Endothelial cell of umbilical vein (primary cell): Measurements from ENCODE around the gene ATXN2. TPM values are rescaled to one million over a fixed set of nuclear protein-coding genes. Genes with fewer than 3 reads are reported as not detected.

Source experiments
- BruUV-seq: library from RNA; stranded (reverse); fragments of 400-500 nt; replicated peaks from 2 replicates; lab custom pipeline; 2021; lab: Mats Ljungman, UMichigan
- CTCF ChIA-PET: fragments of 300-600, 350-600 bp; sonication (Branson Sonifier 250); formaldehyde crosslinking; loops from one replicate; lab custom pipeline; 2021; ENCODE audit warnings: antibody characterized with exemption, inconsistent platforms; lab: Charles Lee
- POLR2A ChIA-PET: fragments of 300-600, 350-600 bp; sonication (Branson Sonifier 250); formaldehyde crosslinking; loops from one replicate; lab custom pipeline; 2021; ENCODE audit warnings: antibody characterized with exemption, inconsistent platforms; lab: Charles Lee
- DNase-seq: peaks from one replicate; pipeline ENCODE4 v3.0.0-alpha.2; 2011; ENCODE audit warnings: low read depth, low spot score
- FAIRE-seq: peaks from 2 replicates; lab custom pipeline; 2011; peaks lifted over from hg19 to GRCh38; lab: Jason Lieb, UNC
- H2AFZ ChIP-seq: 2 replicates; pipeline ENCODE4 v1.6.0; 2012; ENCODE audit warnings: low read depth, low read length, control low read depth, inconsistent platforms
- H3K27ac ChIP-seq: 2 replicates; pipeline ENCODE4 v1.5.1; 2011; ENCODE audit warnings: low read depth, mild to moderate bottlenecking, control low read depth, low read length, moderate library complexity; ENCODE audit not compliant: insufficient read depth
- H3K27me3 ChIP-seq, 2 experiments: 2 replicates each; pipeline versions ENCODE4 v1.6.0 to v1.6.1; 2011; ENCODE audit warnings: low read length in 2 of 2, mixed read lengths in 1 of 2; ENCODE audit not compliant: control insufficient read depth in 2 of 2, insufficient read depth in 2 of 2
- H3K36me3 ChIP-seq, 2 experiments: 2 replicates in 1 of 2; 3 replicates in 1 of 2; pipeline ENCODE4 v1.5.1; 2011; ENCODE audit warnings: low read length in 2 of 2, mild to moderate bottlenecking in 1 of 2, moderate library complexity in 1 of 2; ENCODE audit not compliant: control insufficient read depth in 2 of 2, insufficient read depth in 2 of 2; ENCODE audit errors: extremely low read depth in 1 of 2
- H3K4me1 ChIP-seq: 3 replicates; pipeline ENCODE4 v1.5.1; 2011; ENCODE audit warnings: mild to moderate bottlenecking, low read length; ENCODE audit not compliant: control insufficient read depth, insufficient read depth; ENCODE audit errors: extremely low read depth
- H3K4me2 ChIP-seq: 2 replicates; pipeline ENCODE4 v1.6.1; 2011; ENCODE audit warnings: low read length, control low read depth, mixed read lengths; ENCODE audit not compliant: insufficient read depth
- H3K4me3 ChIP-seq, 3 experiments: fragments of 200-600 bp in 1 of 3; sonication (generic), shearing (Covaris generic) in 1 of 3; replicated peaks in 1 of 3; 2 replicates each; pipeline ENCODE4 v1.5.1; 2011 to 2016; ENCODE audit warnings: control low read depth in 3 of 3, low read length in 3 of 3, mild to moderate bottlenecking in 2 of 3, inconsistent platforms in 1 of 3, low read depth in 1 of 3, moderate library complexity in 1 of 3; ENCODE audit not compliant: insufficient read depth in 1 of 3
- H3K79me2 ChIP-seq: 2 replicates; pipeline ENCODE4 v1.6.0; 2012; ENCODE audit warnings: low read length, inconsistent platforms; ENCODE audit not compliant: control insufficient read depth, insufficient read depth
- H3K9ac ChIP-seq: replicated peaks from 2 replicates; pipeline ENCODE3; 2011; ENCODE audit warnings: low read length, control low read depth; ENCODE audit not compliant: insufficient read depth; ENCODE audit errors: extremely low read depth
- H3K9me1 ChIP-seq: replicated peaks from 3 replicates; pipeline ENCODE4 v1.6.0; 2011; ENCODE audit warnings: mild to moderate bottlenecking, low read length; ENCODE audit not compliant: control insufficient read depth, insufficient read depth; ENCODE audit errors: extremely low read depth
- H3K9me3 ChIP-seq: replicated peaks from 2 replicates; pipeline ENCODE4 v1.5.1; 2012; ENCODE audit warnings: low read length, inconsistent platforms; ENCODE audit not compliant: control insufficient read depth, insufficient read depth
- H4K20me1 ChIP-seq: replicated peaks from 2 replicates; pipeline ENCODE3; 2011; ENCODE audit warnings: mild to moderate bottlenecking, low read length; ENCODE audit not compliant: control insufficient read depth, insufficient read depth; ENCODE audit errors: extremely low read depth
- EZH2 ChIP-seq: IDR thresholded peaks from 2 replicates; pipeline ENCODE4 v1.6.1; 2012; ENCODE audit warnings: borderline replicate concordance, low read depth, mild to moderate bottlenecking, moderate library complexity, low read length, inconsistent platforms; ENCODE audit not compliant: severe bottlenecking
- FOS ChIP-seq: IDR thresholded peaks from 2 replicates; pipeline ENCODE4 v1.6.1; 2011; ENCODE audit warnings: mild to moderate bottlenecking, low read length, moderate library complexity, borderline replicate concordance; ENCODE audit not compliant: insufficient read depth
- GATA2 ChIP-seq: IDR thresholded peaks from 2 replicates; pipeline ENCODE4 v1.7.0; 2011; ENCODE audit warnings: low read depth, mild to moderate bottlenecking, moderate library complexity, mixed read lengths, low read length; ENCODE audit not compliant: insufficient read length, insufficient read depth
- JUN ChIP-seq: IDR thresholded peaks from 2 replicates; pipeline ENCODE4 v1.6.1; 2011; ENCODE audit warnings: borderline replicate concordance, low read depth; ENCODE audit not compliant: insufficient read length, insufficient read depth
- MYC ChIP-seq: IDR thresholded peaks from one replicate; pipeline ENCODE4 v1.6.1; 2011; ENCODE audit warnings: mild to moderate bottlenecking, low read depth, low read length
- POLR2A ChIP-seq: IDR thresholded peaks from 2 replicates; pipeline ENCODE4 v1.6.1; 2012; ENCODE audit warnings: low read depth, mild to moderate bottlenecking, control low read depth, low read length
- POLR2AphosphoS5 ChIP-seq: IDR thresholded peaks from 2 replicates; pipeline ENCODE4 v1.6.1; 2012; ENCODE audit warnings: low read depth, mild to moderate bottlenecking, control low read depth, low read length, moderate library complexity; ENCODE audit not compliant: insufficient read depth
- dilution Hi-C: fragments of 300-500 bp; cut with MboI; formaldehyde crosslinking; loops from one replicate; pipeline ENCODE4 v1.15.0; 2019; ENCODE audit warnings: low sequenced_read_pairs; ENCODE audit not compliant: extremely low pct_ligation_motif_present
- intact Hi-C: fragments of 100-400 bp; cut with micrococcal nuclease; formaldehyde crosslinking; loops from one replicate; pipeline ENCODE4 v1.10.0; 2022
- polyA plus RNA-seq, 4 experiments: library from polyadenylated mRNA; depleted of rRNA in 3 of 4; stranded (reverse) in 3 of 4; unstranded in 1 of 4; fragments of >200 nt; gene quantifications; 2 replicates each; pipeline versions ENCODE4 v1.2.1 to v1.2.3, GENCODE V29; 2011 to 2012; ENCODE audit warnings: missing spikeins in 1 of 4
- total RNA-seq: library from RNA; stranded (reverse); gene quantifications from 2 replicates; pipeline ENCODE4 v1.2.3, GENCODE V29; 2021
- TF ChIP-seq, protein P1 (sequence below): IDR thresholded peaks from 2 replicates; pipeline ENCODE4 v1.6.1; 2011; ENCODE audit not compliant: insufficient read depth, insufficient read length
- TF ChIP-seq, protein P2 (sequence below), 2 donors: IDR thresholded peaks; 1 replicate in 1 of 2; 2 replicates in 1 of 2; pipeline ENCODE4 v1.5.1; 2011; ENCODE audit warnings: low read length in 2 of 2, mild to moderate bottlenecking in 2 of 2, moderate library complexity in 2 of 2, control low read depth in 1 of 2, inconsistent platforms in 1 of 2, low read depth in 1 of 2; ENCODE audit not compliant: insufficient read depth in 1 of 2; ENCODE audit errors: extremely low read depth in 1 of 2

ATXN2 gene
- total and polyA plus RNA-seq, 2 donors (not counting 3 experiments of a cell fraction or from before 2014, with no cell fraction given), result 58.9 to 86.7 TPM

DNA sequence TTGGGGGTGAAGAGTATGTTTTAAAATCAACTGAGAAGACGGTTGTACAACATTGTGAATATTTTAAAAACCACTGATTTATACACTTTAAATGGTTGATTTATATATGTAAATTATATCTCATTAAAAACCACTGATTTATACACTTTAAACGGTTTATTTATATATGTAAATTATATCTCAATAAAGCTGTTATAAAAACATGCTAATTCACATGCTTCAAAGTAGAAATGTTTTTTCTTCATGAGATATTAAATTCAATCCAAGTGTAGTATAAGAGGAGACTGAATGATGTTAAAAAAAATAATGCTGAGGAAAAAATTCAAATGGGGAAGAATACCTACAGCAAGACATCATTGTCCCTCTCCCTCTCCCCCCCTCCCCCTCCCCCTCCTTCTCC lies 92.9 kb downstream of the ATXN2 start:
- CTCF ChIA-PET, result interaction anchor here (1.0 to 1.2 kb wide), 3 partner anchors 10 to 109 kb away, joined by 3 read pairs; no protein-coding TSS in a partner anchor
- no peaks in the 10 kb centered on the region for H3K79me2 ChIP-seq
- dilution Hi-C loops, result no loop called here

More for the DNA sequence above, 92.9 kb downstream of the ATXN2 start:
- DNase-seq, result no peak
- H3K9me3 ChIP-seq, result no peaks in the 10 kb centered on the region
- no peak for FAIRE-seq
- no peak overlapping the region for H2AFZ ChIP-seq
- no peak overlapping the region for H3K4me2 ChIP-seq
- no peak overlapping the region for H3K27ac ChIP-seq
- POLR2A ChIA-PET, result no interaction called here
- H3K9ac ChIP-seq, result no peak overlapping the region
- H3K9me1 ChIP-seq, result no peaks in the 10 kb centered on the region
- H4K20me1 ChIP-seq, result no peaks in the 10 kb centered on the region
- H3K36me3 ChIP-seq, result peaks cover 12 to 14% of the 10 kb centered on the region in 2 experiments
- intact Hi-C loops, result no loop called here
- TF ChIP-seq EZH2 (no peak), GATA2 (no peak), POLR2A (no peak), JUN (no peak), MYC (no peak), POLR2AphosphoS5 (no peak), FOS (no peak)
- TF ChIP-seq, protein P1, sequence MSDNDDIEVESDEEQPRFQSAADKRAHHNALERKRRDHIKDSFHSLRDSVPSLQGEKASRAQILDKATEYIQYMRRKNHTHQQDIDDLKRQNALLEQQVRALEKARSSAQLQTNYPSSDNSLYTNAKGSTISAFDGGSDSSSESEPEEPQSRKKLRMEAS, result no peak
- TF ChIP-seq, protein P2, sequence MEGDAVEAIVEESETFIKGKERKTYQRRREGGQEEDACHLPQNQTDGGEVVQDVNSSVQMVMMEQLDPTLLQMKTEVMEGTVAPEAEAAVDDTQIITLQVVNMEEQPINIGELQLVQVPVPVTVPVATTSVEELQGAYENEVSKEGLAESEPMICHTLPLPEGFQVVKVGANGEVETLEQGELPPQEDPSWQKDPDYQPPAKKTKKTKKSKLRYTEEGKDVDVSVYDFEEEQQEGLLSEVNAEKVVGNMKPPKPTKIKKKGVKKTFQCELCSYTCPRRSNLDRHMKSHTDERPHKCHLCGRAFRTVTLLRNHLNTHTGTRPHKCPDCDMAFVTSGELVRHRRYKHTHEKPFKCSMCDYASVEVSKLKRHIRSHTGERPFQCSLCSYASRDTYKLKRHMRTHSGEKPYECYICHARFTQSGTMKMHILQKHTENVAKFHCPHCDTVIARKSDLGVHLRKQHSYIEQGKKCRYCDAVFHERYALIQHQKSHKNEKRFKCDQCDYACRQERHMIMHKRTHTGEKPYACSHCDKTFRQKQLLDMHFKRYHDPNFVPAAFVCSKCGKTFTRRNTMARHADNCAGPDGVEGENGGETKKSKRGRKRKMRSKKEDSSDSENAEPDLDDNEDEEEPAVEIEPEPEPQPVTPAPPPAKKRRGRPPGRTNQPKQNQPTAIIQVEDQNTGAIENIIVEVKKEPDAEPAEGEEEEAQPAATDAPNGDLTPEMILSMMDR (IDR thresholded peaks at IDR 0.05; ENCODE audit: extremely low read depth in 1 of 2, insufficient read depth in 1 of 2, low read depth in 1 of 2, low read length in 2 of 2), result no peak
- no TSS peak for BruUV-seq
- no peaks in the 10 kb centered on the region for H3K4me1 ChIP-seq
- no peak overlapping the region for H3K4me3 ChIP-seq
- no peaks in the 10 kb centered on the region for H3K27me3 ChIP-seq
